Progenitor cell of endocrine pancreas (in vitro differentiated cells): ENCODE results near the gene ADGRV1. TPM values are rescaled to one million over a fixed set of nuclear protein-coding genes. Genes with fewer than 3 reads are reported as not detected.
"Not testable (repeated sequence)": the region's sequence is repeated elsewhere in the genome, so short reads cannot be mapped to it uniquely, and the experiment has no call there.

ENCODE experiments used
- DNase-seq: peaks from one replicate; pipeline ENCODE4 v3.0.0; 2021; ENCODE audit warnings: low spot score; ENCODE audit not compliant: unreplicated experiment
- H3K27ac Mint-ChIP-seq: 2 replicates; pipeline ENCODE4 v1.8.0; 2021; ENCODE audit warnings: mild to moderate bottlenecking, moderate library complexity, mixed read lengths
- H3K27me3 Mint-ChIP-seq: 2 replicates; pipeline ENCODE4 v1.8.0; 2021; ENCODE audit warnings: mixed read lengths
- H3K36me3 Mint-ChIP-seq: 2 replicates; pipeline ENCODE4 v1.8.0; 2022; ENCODE audit warnings: mixed read lengths; ENCODE audit not compliant: insufficient read depth
- H3K4me1 Mint-ChIP-seq: 2 replicates; pipeline ENCODE4 v1.8.0; 2021; ENCODE audit warnings: low read depth, mixed read lengths
- H3K4me3 Mint-ChIP-seq: 2 replicates; pipeline ENCODE4 v1.8.0; 2021; ENCODE audit warnings: low read depth, mild to moderate bottlenecking, moderate library complexity, mixed read lengths
- H3K9me3 Mint-ChIP-seq: 2 replicates; pipeline ENCODE4 v1.8.0; 2021; ENCODE audit warnings: low read depth, mixed read lengths
- total RNA-seq: library from RNA; stranded (reverse); gene quantifications from 2 replicates; pipeline ENCODE4 v1.2.1, GENCODE V29; 2021
- TF ChIP-seq, protein P1 (sequence below): fragments of 200-600 bp; sonication (generic); IDR thresholded peaks from one replicate; pipeline ENCODE4 v1.5.0; 2021; ENCODE audit warnings: antibody characterized with exemption, mild to moderate bottlenecking; ENCODE audit not compliant: unreplicated experiment

The ADGRV1 gene
- total RNA-seq, 1 donor from 2014 or later, result 82.3 TPM

DNA sequence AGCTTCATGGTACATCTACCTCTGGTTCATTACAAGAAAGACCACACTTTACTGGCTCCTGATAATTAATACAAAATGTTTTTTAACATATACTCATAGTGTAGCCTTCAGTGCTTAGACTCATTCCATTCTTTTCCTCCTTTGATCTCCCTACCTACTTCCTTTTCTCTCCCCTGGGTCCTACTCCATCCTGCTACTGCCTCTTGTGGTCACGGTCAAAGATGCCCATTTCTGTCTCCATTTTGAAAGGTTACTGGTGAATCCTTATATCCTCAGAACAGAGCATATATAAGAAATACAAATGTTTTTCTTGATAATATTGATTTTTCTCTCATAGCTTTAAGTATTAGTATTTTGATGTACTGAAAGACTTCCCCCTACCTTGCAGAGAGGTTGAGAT lies 448.7 kb downstream of the ADGRV1 start:
- TF ChIP-seq, protein P1, sequence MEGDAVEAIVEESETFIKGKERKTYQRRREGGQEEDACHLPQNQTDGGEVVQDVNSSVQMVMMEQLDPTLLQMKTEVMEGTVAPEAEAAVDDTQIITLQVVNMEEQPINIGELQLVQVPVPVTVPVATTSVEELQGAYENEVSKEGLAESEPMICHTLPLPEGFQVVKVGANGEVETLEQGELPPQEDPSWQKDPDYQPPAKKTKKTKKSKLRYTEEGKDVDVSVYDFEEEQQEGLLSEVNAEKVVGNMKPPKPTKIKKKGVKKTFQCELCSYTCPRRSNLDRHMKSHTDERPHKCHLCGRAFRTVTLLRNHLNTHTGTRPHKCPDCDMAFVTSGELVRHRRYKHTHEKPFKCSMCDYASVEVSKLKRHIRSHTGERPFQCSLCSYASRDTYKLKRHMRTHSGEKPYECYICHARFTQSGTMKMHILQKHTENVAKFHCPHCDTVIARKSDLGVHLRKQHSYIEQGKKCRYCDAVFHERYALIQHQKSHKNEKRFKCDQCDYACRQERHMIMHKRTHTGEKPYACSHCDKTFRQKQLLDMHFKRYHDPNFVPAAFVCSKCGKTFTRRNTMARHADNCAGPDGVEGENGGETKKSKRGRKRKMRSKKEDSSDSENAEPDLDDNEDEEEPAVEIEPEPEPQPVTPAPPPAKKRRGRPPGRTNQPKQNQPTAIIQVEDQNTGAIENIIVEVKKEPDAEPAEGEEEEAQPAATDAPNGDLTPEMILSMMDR, result no peak
- H3K36me3 Mint-ChIP-seq, result peaks cover 2% of the 10 kb centered on the region
- no peaks in the 10 kb centered on the region for H3K4me1 Mint-ChIP-seq

DNA sequence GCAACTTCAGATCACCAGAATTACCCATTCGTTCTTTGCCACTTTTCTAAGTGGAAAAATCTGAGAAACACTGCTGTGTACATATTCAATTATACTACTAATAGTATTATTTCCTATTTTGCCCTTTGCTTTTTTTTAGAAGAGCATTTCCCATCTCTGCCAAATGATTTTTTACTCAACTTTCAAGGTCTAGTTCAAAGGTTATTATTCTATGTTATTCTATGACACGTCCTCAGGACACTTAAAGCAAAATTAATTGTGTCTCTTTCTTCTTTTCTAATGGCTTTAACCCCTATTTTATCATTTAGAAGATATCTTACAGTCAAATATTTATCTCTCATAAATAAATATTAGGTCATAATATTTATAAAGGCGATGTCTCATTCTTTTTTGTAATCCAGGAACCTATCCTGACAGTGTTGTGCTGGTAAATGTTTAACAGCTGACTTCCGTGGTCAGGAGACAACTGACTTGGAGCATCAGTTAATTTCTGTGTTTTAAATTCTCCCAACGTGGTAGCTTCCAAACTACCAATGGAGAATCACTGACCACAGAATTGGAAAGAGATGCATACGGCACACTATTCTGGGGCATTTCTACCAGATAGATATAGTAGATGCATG lies 449.3 kb downstream of the ADGRV1 start:
- Mint-ChIP-seq H3K27me3 (no peaks in the 10 kb centered on the region), H3K27ac (no peak overlapping the region), H3K4me3 (no peak overlapping the region), H3K9me3 (peaks cover 1% of the 10 kb centered on the region), H3K4me1 (no peaks in the 10 kb centered on the region), H3K36me3 (peaks cover 2% of the 10 kb centered on the region)
- no peak for DNase-seq
- TF ChIP-seq, protein P1, result no peak

More for the DNA sequence above, 448.7 kb downstream of the ADGRV1 start:
- Mint-ChIP-seq H3K27ac (no peak overlapping the region), H3K9me3 (no peaks in the 10 kb centered on the region), H3K27me3 (no peaks in the 10 kb centered on the region), H3K4me3 (no peak overlapping the region)
- no peak for DNase-seq

DNA sequence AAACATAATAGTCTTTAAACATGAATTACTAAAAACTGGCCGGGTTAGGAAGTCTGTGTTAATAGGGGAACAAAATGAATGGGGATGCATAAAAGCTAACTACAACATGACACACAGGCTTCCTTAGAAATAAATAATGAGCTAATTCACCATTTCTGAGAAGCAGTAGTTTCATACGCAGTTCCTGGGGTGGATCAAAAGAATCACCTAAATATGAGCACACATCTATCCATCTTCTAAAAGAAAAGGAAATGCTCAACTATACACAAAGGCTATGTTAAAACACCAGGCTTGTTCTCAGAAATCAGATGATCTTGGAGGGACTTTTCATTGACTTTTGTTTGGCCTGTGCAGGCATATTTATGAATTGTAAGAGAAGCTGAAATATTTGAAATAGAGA lies 451.5 kb downstream of the ADGRV1 start:
- H3K4me3 Mint-ChIP-seq, result no peak overlapping the region
- peaks cover under 1% of the 10 kb centered on the region for H3K4me1 Mint-ChIP-seq
- DNase-seq, result no peak
- TF ChIP-seq, protein P1, result no peak
- peaks cover 14% of the 10 kb centered on the region for H3K36me3 Mint-ChIP-seq
- H3K27ac Mint-ChIP-seq, result no peak overlapping the region
- H3K9me3 Mint-ChIP-seq, result peaks cover 19% of the 10 kb centered on the region
- no peaks in the 10 kb centered on the region for H3K27me3 Mint-ChIP-seq

DNA sequence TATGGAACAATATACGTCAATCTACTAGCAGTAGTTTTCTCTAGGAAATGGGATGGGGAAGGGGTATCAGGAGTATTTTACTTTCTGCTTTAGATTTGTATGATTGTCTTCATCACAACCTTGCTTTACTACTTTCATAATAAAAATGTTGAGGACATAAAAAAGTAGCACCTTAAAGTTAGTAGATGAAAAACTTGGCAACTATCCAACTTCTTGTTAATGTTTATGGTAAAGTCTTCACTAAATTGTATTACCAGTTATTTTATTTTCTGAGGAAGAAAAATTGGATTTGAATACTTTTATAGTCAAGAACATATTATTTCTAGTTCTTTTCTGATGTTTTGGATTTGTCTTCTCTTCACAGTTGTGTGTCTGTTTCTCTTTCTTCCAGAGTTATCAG lies 452.4 kb downstream of the ADGRV1 start:
- TF ChIP-seq, protein P1, result no peak
- H3K27me3 Mint-ChIP-seq, result no peaks in the 10 kb centered on the region
- peaks cover 17% of the 10 kb centered on the region for H3K36me3 Mint-ChIP-seq
- H3K9me3 Mint-ChIP-seq, result peaks cover 23% of the 10 kb centered on the region
- no peak for DNase-seq
- no peak overlapping the region for H3K27ac Mint-ChIP-seq
- H3K4me3 Mint-ChIP-seq, result no peak overlapping the region
- H3K4me1 Mint-ChIP-seq, result peaks cover 6% of the 10 kb centered on the region

DNA sequence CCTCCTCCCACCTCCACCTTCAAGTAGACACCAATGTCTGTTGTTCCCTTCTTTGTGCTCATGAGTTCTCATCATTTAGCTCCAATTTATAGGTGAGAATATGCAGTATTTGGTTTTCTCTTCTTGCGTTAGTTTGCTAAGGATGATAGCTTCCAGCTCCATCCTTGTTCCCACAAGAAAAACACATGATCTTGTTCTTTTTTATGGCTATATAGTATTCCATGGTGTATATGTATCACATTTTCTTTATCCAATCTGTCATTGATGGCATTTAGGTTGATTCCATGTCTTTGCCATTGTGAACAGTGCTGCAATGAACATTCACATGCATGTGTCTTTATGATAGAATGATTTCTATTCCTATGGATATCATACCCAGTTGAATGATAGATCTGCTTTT lies 454.3 kb downstream of the ADGRV1 start:
- not testable (repeated sequence) for DNase-seq, H3K27ac Mint-ChIP-seq, H3K4me1 Mint-ChIP-seq, H3K27me3 Mint-ChIP-seq, H3K4me3 Mint-ChIP-seq
- Mint-ChIP-seq H3K9me3 (peaks cover 23% of the 10 kb centered on the region), H3K36me3 (peaks cover 17% of the 10 kb centered on the region)

DNA sequence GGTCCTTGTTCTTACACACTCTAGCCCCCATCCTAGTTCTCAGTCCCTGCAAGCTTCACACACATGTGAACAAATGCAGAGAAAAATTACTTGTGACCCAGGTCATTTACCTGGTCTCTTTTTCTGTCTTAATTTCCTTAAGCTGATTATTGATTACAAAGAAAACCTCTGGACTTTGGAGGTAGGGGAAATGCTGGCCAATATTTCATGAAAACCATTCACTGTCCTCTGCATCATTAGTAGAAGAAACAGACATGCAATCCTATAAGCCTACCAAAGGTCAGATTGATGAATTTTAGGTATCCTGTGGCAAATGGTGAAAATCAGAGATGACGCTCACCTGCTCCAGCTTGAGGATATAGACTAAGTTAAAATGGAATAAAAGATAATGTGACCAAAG lies 457.7 kb downstream of the ADGRV1 start:
- DNase-seq, result no peak
- H3K36me3 Mint-ChIP-seq, result peaks cover 17% of the 10 kb centered on the region
- H3K27ac Mint-ChIP-seq, result no peak overlapping the region
- H3K4me1 Mint-ChIP-seq, result peaks cover 12% of the 10 kb centered on the region
- no peak overlapping the region for H3K4me3 Mint-ChIP-seq
- peaks cover 23% of the 10 kb centered on the region for H3K9me3 Mint-ChIP-seq
- H3K27me3 Mint-ChIP-seq, result no peaks in the 10 kb centered on the region
- TF ChIP-seq, protein P1, result no peak
